HEK293 (cell line): ENCODE results near the gene EXOSC1.
A peak's percentile ranks its signal among the peaks of the same experiment; 100 is the strongest.
"Not testable (repeated sequence)": the region's sequence is repeated elsewhere in the genome, so short reads cannot be mapped to it uniquely, and the experiment has no call there.

Experiments
- CTCF ChIA-PET: fragments of 350-600 bp; formaldehyde crosslinking; extraction: SDS; loops from one replicate; lab custom pipeline; 2021; ENCODE audit warnings: antibody characterized with exemption; lab: Yijun Ruan, JAX
- POLR2A ChIA-PET: fragments of 300-600 bp; formaldehyde crosslinking; extraction: SDS; loops from one replicate; lab custom pipeline; 2020; ENCODE audit warnings: antibody characterized with exemption, inconsistent platforms; lab: Yijun Ruan, JAX
- H3K27ac ChIP-seq: fragments of 200-500 bp; sonication (Bioruptor generic); 2 replicates; pipeline ENCODE4 v1.5.1; 2014; ENCODE audit warnings: low read depth, low read length, control low read depth, inconsistent platforms; ENCODE audit errors: extremely low read depth
- H3K36me3 ChIP-seq, 2 experiments: fragments of 200-500 bp in 1 of 2; sonication (Bioruptor generic) in 1 of 2; 1 replicate in 1 of 2; 2 replicates in 1 of 2; pipeline ENCODE4 v1.5.1; 2014 to 2017; ENCODE audit warnings: inconsistent platforms in 2 of 2, low read length in 2 of 2; ENCODE audit not compliant: control insufficient read depth in 2 of 2, insufficient read depth in 1 of 2
- H3K4me1 ChIP-seq: fragments of 200-500 bp; sonication (Bioruptor generic); 2 replicates; pipeline ENCODE4 v1.5.1; 2014; ENCODE audit warnings: mild to moderate bottlenecking, low read length, inconsistent platforms; ENCODE audit not compliant: control insufficient read depth, insufficient read depth
- H3K4me3 ChIP-seq: 2 replicates; pipeline ENCODE4 v1.5.1; 2011; ENCODE audit warnings: low read depth, mild to moderate bottlenecking, control low read depth, low read length, moderate library complexity
- H3K9me3 ChIP-seq: fragments of 200-500 bp; sonication (Bioruptor generic); 2 replicates; pipeline ENCODE4 v1.5.1; 2014; ENCODE audit warnings: low read depth, low read length, inconsistent platforms; ENCODE audit not compliant: control insufficient read depth, insufficient read depth
- GLIS1 ChIP-seq: fragments of 450-650 bp; formaldehyde crosslinking; IDR thresholded peaks from 2 replicates; pipeline ENCODE4 v1.5.1; 2016; ENCODE audit warnings: missing biosample characterization, missing genetic modification characterization
- GLIS2 ChIP-seq: fragments of 450-650 bp; formaldehyde crosslinking; IDR thresholded peaks from 2 replicates; pipeline ENCODE4 v1.5.1; 2016; ENCODE audit warnings: missing biosample characterization, missing genetic modification characterization
- KLF10 ChIP-seq: fragments of 450-650 bp; IDR thresholded peaks from 2 replicates; pipeline ENCODE4 v1.5.1; 2018; ENCODE audit warnings: missing biosample characterization, mild to moderate bottlenecking, missing genetic modification characterization
- KLF8 ChIP-seq: fragments of 450-650 bp; formaldehyde crosslinking; IDR thresholded peaks from 2 replicates; pipeline ENCODE4 v1.5.1; 2016; ENCODE audit warnings: missing biosample characterization, missing genetic modification characterization
- PATZ1 ChIP-seq: fragments of 450-650 bp; formaldehyde crosslinking; IDR thresholded peaks from 2 replicates; pipeline ENCODE4 v1.5.1; 2016; ENCODE audit warnings: missing biosample characterization, missing genetic modification characterization
- ZBTB17 ChIP-seq: fragments of 450-650 bp; formaldehyde crosslinking; IDR thresholded peaks from 2 replicates; pipeline ENCODE4 v1.5.1; 2016; ENCODE audit warnings: missing biosample characterization, missing genetic modification characterization
- ZIC2 ChIP-seq: fragments of 450-650 bp; formaldehyde crosslinking; IDR thresholded peaks from 2 replicates; pipeline ENCODE4 v1.5.1; 2016; ENCODE audit warnings: missing biosample characterization, missing genetic modification characterization
- ZNF2 ChIP-seq: fragments of 450-650 bp; formaldehyde crosslinking; IDR thresholded peaks from 2 replicates; pipeline ENCODE4 v1.5.1; 2016; ENCODE audit warnings: missing biosample characterization, missing genetic modification characterization
- ZNF292 ChIP-seq: fragments of 450-650 bp; formaldehyde crosslinking; IDR thresholded peaks from 2 replicates; pipeline ENCODE4 v1.5.1; 2016; ENCODE audit warnings: low read depth, missing biosample characterization, missing genetic modification characterization, borderline replicate concordance
- ZNF341 ChIP-seq: fragments of 450-650 bp; formaldehyde crosslinking; IDR thresholded peaks from 2 replicates; pipeline ENCODE4; 2016; ENCODE audit warnings: low read depth, missing biosample characterization, missing genetic modification characterization
- ZNF366 ChIP-seq: fragments of 450-650 bp; formaldehyde crosslinking; conservative IDR thresholded peaks from 2 replicates; pipeline ENCODE4 v1.5.1; 2016; ENCODE audit warnings: missing biosample characterization, missing genetic modification characterization
- ZNF394 ChIP-seq: fragments of 450-650 bp; formaldehyde crosslinking; IDR thresholded peaks from 2 replicates; pipeline ENCODE4 v1.5.1; 2016; ENCODE audit warnings: missing biosample characterization, missing genetic modification characterization, mild to moderate bottlenecking, moderate library complexity, borderline replicate concordance
- ZNF426 ChIP-seq: fragments of 450-650 bp; formaldehyde crosslinking; IDR thresholded peaks from 2 replicates; pipeline ENCODE4 v1.5.1; 2017; ENCODE audit warnings: missing biosample characterization, missing genetic modification characterization, mild to moderate bottlenecking, inconsistent platforms, moderate library complexity
- ZNF514 ChIP-seq: fragments of 450-650 bp; formaldehyde crosslinking; IDR thresholded peaks from 2 replicates; pipeline ENCODE4 v1.5.1; 2016; ENCODE audit warnings: missing biosample characterization, missing genetic modification characterization
- ZNF621 ChIP-seq: fragments of 450-650 bp; formaldehyde crosslinking; IDR thresholded peaks from 2 replicates; pipeline ENCODE4 v1.5.1; 2017; ENCODE audit warnings: missing biosample characterization, missing genetic modification characterization
- ZNF645 ChIP-seq: fragments of 450-650 bp; formaldehyde crosslinking; IDR thresholded peaks from 2 replicates; pipeline ENCODE4; 2016; ENCODE audit warnings: missing biosample characterization, missing genetic modification characterization
- ZNF654 ChIP-seq: fragments of 450-650 bp; formaldehyde crosslinking; IDR thresholded peaks from 2 replicates; pipeline ENCODE4 v1.5.1; 2016; ENCODE audit warnings: low read depth, missing biosample characterization, missing genetic modification characterization
- ZNF701 ChIP-seq: fragments of 450-650 bp; formaldehyde crosslinking; IDR thresholded peaks from 2 replicates; pipeline ENCODE4 v1.5.1; 2016; ENCODE audit warnings: missing biosample characterization, missing genetic modification characterization
- ZNF776 ChIP-seq: fragments of 450-650 bp; formaldehyde crosslinking; IDR thresholded peaks from 2 replicates; pipeline ENCODE4 v1.5.0; 2017; ENCODE audit warnings: missing biosample characterization, missing genetic modification characterization, borderline replicate concordance
- ZNF837 ChIP-seq: fragments of 450-650 bp; formaldehyde crosslinking; IDR thresholded peaks from 2 replicates; pipeline ENCODE4 v1.5.1; 2016; ENCODE audit warnings: missing biosample characterization, missing genetic modification characterization

The EXOSC1 gene

GRCh38 chr10:97481071-97481470 lies 35.3 kb upstream of the EXOSC1 start:
- no peaks in the 10 kb centered on the region for H3K9me3 ChIP-seq
- H3K4me1 ChIP-seq, result no peaks in the 10 kb centered on the region
- ChIA-PET POLR2A (no interaction called here), CTCF (interaction anchor here (1.1 kb wide), 1 partner anchor 73 kb away, joined by 4 read pairs; no protein-coding TSS in a partner anchor)
- peaks cover 13 to 69% of the 10 kb centered on the region in 2 experiments for H3K36me3 ChIP-seq
- H3K4me3 ChIP-seq, result no peak overlapping the region
- TF ChIP-seq GLIS1 (tag by site-specific recombination), result peak; percentile 29; the same call in 1 of the 2 replicates
- no peak for TF ChIP-seq ZNF837
- H3K27ac ChIP-seq, result no peak overlapping the region

- CTCF ChIA-PET, result no interaction called here
- Histone ChIP-seq H3K36me3 (peaks cover 22 to 76% of the 10 kb centered on the region in 2 experiments), H3K4me3 (no peak overlapping the region), H3K27ac (no peak overlapping the region), H3K9me3 (no peaks in the 10 kb centered on the region), H3K4me1 (no peaks in the 10 kb centered on the region)
- TF ChIP-seq ZNF654 (tag by site-specific recombination) (no peak), ZNF366 (no peak), ZNF776 (tag by site-specific recombination) (no peak), ZNF645 (tag by site-specific recombination) (no peak), GLIS2 (no peak), ZNF292 (tag by site-specific recombination) (no peak), ZNF621 (tag by site-specific recombination) (no peak), KLF8 (tag by site-specific recombination) (no peak), ZNF701 (tag by site-specific recombination) (no peak)
- POLR2A ChIA-PET, result no interaction called here
Measured at GRCh38 chr10:97479939-97480338, 34.1 kb upstream of the EXOSC1 start.

GRCh38 chr10:97479410-97479809 lies 33.6 kb upstream of the EXOSC1 start:
- H3K9me3 ChIP-seq, H3K4me3 ChIP-seq, H3K27ac ChIP-seq, H3K4me1 ChIP-seq, POLR2A ChIA-PET, CTCF ChIA-PET: not testable (repeated sequence)
- peaks cover 22 to 82% of the 10 kb centered on the region in 2 experiments for H3K36me3 ChIP-seq
- 0 out of 2 replicates have a peak, but pooled peaks have one; percentile 5 for TF ChIP-seq ZBTB17 (tag by site-specific recombination)

GRCh38 chr10:97475936-97476594 lies 30.3 kb upstream of the EXOSC1 start:
- H3K27ac ChIP-seq, result no peak overlapping the region
- TF ChIP-seq ZNF394 (tag by site-specific recombination) (no peak), ZNF426 (tag by site-specific recombination) (no peak), ZNF514 (no peak), ZIC2 (tag by site-specific recombination) (no peak), ZNF2 (tag by site-specific recombination) (no peak), PATZ1 (tag by site-specific recombination) (no peak), KLF10 (no peak), ZNF341 (tag by site-specific recombination) (no peak)
- TF ChIP-seq, all 188 proteins: peak for 0
- ChIA-PET CTCF (interaction anchor here (0.5 to 4.8 kb wide), 2 partner anchors 12 to 264 kb away, joined by 4 to 37 read pairs; no protein-coding TSS in a partner anchor), POLR2A (no interaction called here)
- Histone ChIP-seq H3K9me3 (no peaks in the 10 kb centered on the region), H3K36me3 (peaks cover 51 to 94% of the 10 kb centered on the region in 2 experiments), H3K4me3 (no peak overlapping the region), H3K4me1 (no peaks in the 10 kb centered on the region)
